ENCODE measurements around the gene NAP1L4.

DNA sequence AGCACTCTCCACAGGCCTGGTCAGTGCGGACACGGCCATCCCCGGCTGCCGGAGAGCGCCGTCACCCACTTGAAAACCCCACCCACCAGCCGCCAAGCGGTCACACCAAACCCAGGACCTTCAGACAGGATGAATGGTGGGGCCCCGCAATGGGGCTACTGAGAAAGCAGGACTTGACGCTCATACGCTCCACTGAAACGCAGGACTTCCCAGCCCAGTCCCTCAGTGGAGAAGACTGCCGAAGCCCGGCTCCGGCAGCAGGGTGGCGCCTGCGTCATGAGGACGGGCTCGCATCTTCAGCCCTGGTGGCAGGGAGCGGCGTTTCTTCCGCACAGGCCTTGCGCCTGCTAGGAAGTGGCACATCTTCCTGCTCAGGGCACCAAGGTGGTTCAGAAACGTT is 47.6 kb downstream of the NAP1L4 start:
- TF ChIP-seq YY1 (IDR thresholded peaks at IDR 0.05; ENCODE audit: insufficient read depth, insufficient read length) (no peak), SUZ12 (IDR thresholded peaks at IDR 0.05; ENCODE audit: extremely low read depth, insufficient read depth, insufficient read length) (no peak), ZNF274 (IDR thresholded peaks at IDR 0.05; ENCODE audit: low read depth, low read length) (no peak)
